Measurements from ENCODE around the gene PIEZO1. TPM values are rescaled to one million over a fixed set of nuclear protein-coding genes. Genes with fewer than 3 reads are reported as not detected.

PIEZO1 gene
- total and polyA plus RNA-seq, 9 of the 15 experiments (the other 6 are each of a cell fraction or from before 2014, with no cell fraction given), result 3.6 to 432 (median 131) TPM

DNA sequence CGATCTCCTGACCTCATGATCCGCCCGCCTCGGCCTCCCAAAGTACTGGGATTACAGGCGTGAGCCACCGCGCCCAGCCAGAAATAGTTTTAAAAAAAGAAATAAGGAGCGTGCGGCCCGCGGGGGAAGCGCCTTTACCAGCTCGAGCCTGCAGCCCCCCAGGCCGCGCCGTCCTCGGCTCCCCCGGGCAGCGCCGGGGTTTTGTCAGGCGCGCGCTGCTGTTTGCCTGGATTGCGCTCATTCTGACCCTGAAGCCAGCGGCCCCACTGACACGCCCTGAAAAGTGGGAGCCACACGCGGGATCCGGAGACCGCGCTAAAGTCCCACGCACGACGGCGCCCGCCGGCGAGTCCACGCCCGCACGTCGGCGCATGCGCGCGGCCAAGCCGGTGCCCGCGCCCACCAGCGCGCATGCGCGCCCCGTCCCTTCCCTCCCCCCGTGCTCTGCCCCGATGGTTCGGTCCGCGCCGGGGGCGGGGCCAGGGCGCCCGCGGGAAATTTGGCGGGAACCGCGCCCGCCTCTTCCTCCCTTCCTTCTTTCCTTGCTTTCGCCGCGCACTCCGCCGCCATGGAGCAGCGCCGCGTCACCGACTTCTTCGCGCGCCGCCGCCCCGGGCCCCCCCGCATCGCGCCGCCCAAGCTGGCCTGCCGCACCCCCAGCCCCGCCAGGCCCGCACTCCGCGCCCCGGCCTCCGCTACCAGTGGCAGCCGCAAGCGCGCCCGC is 18.4 kb upstream of the PIEZO1 start, which contains the start of gene CDT1 (continued):
- TF ChIP-seq, protein P1, sequence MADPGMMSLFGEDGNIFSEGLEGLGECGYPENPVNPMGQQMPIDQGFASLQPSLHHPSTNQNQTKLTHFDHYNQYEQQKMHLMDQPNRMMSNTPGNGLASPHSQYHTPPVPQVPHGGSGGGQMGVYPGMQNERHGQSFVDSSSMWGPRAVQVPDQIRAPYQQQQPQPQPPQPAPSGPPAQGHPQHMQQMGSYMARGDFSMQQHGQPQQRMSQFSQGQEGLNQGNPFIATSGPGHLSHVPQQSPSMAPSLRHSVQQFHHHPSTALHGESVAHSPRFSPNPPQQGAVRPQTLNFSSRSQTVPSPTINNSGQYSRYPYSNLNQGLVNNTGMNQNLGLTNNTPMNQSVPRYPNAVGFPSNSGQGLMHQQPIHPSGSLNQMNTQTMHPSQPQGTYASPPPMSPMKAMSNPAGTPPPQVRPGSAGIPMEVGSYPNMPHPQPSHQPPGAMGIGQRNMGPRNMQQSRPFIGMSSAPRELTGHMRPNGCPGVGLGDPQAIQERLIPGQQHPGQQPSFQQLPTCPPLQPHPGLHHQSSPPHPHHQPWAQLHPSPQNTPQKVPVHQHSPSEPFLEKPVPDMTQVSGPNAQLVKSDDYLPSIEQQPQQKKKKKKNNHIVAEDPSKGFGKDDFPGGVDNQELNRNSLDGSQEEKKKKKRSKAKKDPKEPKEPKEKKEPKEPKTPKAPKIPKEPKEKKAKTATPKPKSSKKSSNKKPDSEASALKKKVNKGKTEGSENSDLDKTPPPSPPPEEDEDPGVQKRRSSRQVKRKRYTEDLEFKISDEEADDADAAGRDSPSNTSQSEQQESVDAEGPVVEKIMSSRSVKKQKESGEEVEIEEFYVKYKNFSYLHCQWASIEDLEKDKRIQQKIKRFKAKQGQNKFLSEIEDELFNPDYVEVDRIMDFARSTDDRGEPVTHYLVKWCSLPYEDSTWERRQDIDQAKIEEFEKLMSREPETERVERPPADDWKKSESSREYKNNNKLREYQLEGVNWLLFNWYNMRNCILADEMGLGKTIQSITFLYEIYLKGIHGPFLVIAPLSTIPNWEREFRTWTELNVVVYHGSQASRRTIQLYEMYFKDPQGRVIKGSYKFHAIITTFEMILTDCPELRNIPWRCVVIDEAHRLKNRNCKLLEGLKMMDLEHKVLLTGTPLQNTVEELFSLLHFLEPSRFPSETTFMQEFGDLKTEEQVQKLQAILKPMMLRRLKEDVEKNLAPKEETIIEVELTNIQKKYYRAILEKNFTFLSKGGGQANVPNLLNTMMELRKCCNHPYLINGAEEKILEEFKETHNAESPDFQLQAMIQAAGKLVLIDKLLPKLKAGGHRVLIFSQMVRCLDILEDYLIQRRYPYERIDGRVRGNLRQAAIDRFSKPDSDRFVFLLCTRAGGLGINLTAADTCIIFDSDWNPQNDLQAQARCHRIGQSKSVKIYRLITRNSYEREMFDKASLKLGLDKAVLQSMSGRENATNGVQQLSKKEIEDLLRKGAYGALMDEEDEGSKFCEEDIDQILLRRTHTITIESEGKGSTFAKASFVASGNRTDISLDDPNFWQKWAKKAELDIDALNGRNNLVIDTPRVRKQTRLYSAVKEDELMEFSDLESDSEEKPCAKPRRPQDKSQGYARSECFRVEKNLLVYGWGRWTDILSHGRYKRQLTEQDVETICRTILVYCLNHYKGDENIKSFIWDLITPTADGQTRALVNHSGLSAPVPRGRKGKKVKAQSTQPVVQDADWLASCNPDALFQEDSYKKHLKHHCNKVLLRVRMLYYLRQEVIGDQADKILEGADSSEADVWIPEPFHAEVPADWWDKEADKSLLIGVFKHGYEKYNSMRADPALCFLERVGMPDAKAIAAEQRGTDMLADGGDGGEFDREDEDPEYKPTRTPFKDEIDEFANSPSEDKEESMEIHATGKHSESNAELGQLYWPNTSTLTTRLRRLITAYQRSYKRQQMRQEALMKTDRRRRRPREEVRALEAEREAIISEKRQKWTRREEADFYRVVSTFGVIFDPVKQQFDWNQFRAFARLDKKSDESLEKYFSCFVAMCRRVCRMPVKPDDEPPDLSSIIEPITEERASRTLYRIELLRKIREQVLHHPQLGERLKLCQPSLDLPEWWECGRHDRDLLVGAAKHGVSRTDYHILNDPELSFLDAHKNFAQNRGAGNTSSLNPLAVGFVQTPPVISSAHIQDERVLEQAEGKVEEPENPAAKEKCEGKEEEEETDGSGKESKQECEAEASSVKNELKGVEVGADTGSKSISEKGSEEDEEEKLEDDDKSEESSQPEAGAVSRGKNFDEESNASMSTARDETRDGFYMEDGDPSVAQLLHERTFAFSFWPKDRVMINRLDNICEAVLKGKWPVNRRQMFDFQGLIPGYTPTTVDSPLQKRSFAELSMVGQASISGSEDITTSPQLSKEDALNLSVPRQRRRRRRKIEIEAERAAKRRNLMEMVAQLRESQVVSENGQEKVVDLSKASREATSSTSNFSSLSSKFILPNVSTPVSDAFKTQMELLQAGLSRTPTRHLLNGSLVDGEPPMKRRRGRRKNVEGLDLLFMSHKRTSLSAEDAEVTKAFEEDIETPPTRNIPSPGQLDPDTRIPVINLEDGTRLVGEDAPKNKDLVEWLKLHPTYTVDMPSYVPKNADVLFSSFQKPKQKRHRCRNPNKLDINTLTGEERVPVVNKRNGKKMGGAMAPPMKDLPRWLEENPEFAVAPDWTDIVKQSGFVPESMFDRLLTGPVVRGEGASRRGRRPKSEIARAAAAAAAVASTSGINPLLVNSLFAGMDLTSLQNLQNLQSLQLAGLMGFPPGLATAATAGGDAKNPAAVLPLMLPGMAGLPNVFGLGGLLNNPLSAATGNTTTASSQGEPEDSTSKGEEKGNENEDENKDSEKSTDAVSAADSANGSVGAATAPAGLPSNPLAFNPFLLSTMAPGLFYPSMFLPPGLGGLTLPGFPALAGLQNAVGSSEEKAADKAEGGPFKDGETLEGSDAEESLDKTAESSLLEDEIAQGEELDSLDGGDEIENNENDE (IDR thresholded peaks at IDR 0.05; ENCODE audit: low read depth, low read length), result no peak
- TF ChIP-seq MAZ (CRISPR knock-in tag; conservative IDR thresholded peaks at IDR 0.05 in 1 of 2, IDR thresholded peaks at IDR 0.05 in 1 of 2) (peak; percentile 57 to 83; a peak in 2 of 4 replicates), JUNB (CRISPR knock-in tag; conservative IDR thresholded peaks at IDR 0.05) (no peak), ZNF77 (CRISPR knock-in tag; IDR thresholded peaks at IDR 0.05) (no peak)
- TF ChIP-seq, protein P2, sequence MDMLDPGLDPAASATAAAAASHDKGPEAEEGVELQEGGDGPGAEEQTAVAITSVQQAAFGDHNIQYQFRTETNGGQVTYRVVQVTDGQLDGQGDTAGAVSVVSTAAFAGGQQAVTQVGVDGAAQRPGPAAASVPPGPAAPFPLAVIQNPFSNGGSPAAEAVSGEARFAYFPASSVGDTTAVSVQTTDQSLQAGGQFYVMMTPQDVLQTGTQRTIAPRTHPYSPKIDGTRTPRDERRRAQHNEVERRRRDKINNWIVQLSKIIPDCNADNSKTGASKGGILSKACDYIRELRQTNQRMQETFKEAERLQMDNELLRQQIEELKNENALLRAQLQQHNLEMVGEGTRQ (CRISPR knock-in tag; IDR thresholded peaks at IDR 0.05), result no peak
- TF ChIP-seq, protein P3, sequence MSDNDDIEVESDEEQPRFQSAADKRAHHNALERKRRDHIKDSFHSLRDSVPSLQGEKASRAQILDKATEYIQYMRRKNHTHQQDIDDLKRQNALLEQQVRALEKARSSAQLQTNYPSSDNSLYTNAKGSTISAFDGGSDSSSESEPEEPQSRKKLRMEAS (CRISPR knock-in tag; IDR thresholded peaks at IDR 0.05), result peak; percentile 46
- TF ChIP-seq, protein P4, sequence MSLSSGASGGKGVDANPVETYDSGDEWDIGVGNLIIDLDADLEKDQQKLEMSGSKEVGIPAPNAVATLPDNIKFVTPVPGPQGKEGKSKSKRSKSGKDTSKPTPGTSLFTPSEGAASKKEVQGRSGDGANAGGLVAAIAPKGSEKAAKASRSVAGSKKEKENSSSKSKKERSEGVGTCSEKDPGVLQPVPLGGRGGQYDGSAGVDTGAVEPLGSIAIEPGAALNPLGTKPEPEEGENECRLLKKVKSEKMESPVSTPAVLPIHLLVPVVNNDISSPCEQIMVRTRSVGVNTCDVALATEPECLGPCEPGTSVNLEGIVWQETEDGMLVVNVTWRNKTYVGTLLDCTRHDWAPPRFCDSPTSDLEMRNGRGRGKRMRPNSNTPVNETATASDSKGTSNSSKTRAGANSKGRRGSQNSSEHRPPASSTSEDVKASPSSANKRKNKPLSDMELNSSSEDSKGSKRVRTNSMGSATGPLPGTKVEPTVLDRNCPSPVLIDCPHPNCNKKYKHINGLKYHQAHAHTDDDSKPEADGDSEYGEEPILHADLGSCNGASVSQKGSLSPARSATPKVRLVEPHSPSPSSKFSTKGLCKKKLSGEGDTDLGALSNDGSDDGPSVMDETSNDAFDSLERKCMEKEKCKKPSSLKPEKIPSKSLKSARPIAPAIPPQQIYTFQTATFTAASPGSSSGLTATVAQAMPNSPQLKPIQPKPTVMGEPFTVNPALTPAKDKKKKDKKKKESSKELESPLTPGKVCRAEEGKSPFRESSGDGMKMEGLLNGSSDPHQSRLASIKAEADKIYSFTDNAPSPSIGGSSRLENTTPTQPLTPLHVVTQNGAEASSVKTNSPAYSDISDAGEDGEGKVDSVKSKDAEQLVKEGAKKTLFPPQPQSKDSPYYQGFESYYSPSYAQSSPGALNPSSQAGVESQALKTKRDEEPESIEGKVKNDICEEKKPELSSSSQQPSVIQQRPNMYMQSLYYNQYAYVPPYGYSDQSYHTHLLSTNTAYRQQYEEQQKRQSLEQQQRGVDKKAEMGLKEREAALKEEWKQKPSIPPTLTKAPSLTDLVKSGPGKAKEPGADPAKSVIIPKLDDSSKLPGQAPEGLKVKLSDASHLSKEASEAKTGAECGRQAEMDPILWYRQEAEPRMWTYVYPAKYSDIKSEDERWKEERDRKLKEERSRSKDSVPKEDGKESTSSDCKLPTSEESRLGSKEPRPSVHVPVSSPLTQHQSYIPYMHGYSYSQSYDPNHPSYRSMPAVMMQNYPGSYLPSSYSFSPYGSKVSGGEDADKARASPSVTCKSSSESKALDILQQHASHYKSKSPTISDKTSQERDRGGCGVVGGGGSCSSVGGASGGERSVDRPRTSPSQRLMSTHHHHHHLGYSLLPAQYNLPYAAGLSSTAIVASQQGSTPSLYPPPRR (CRISPR knock-in tag; IDR thresholded peaks at IDR 0.05; ENCODE audit: borderline replicate concordance), result no peak
- TF ChIP-seq, protein P5, sequence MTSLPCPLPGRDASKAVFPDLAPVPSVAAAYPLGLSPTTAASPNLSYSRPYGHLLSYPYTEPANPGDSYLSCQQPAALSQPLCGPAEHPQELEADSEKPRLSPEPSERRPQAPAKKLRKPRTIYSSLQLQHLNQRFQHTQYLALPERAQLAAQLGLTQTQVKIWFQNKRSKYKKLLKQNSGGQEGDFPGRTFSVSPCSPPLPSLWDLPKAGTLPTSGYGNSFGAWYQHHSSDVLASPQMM (CRISPR knock-in tag; IDR thresholded peaks at IDR 0.05), result no peak
